ENCODE measurements around the gene ABCA7. TPM values are rescaled to one million over a fixed set of nuclear protein-coding genes. Genes with fewer than 3 reads are reported as not detected.

ABCA7 gene
- total RNA-seq, 1 experiment from 2014 or later, result 91.4 TPM

DNA sequence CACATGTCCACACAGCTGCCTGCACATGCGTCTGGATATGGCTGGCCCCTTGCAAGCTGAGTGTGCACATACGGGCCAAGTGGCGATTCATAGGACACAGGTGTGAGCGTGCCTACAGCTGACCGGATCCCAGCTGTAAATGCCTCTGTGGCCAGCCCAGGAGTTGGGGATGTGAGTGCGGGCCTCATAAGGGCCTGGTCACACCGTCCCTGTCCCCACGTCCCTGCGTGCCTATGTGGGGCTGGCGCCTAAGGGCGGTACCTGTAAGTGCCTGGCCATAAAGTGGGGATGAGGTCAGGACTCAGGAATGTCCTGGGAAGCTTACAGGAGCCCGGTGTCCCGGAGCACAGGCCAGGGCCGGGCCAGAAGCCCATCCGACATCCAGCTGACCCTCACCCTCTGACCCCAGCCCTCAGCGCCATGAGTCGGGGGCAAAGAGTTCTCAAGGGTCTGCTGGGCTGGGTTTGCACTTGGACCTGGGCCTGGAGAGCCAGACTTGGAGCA lies 25.8 kb downstream of the ABCA7 start:
- TSS peak; percentile 64 for BruUV-seq (replicated peaks)
- Histone ChIP-seq H3K36me3 (ENCODE audit: control insufficient read depth in 1 of 2, insufficient read depth in 2 of 2, low read length in 2 of 2) (0 out of 4 replicates have a peak, but pooled peaks cover 0 to 3% of the 10 kb centered on the region in 2 experiments), H3K27me3 (ENCODE audit: insufficient read depth, low read length) (no peaks in the 10 kb centered on the region), H3K27ac (ENCODE audit: low read depth, low read length) (peak overlapping the region; percentile 100), H3K4me2 (ENCODE audit: low read length) (peak overlapping the region; percentile 94), H3K4me3 (replicated peaks in 1 of 2; ENCODE audit: low read depth in 1 of 2, low read length in 2 of 2) (peak overlapping the region; percentile 64 to 78), H3K4me1 (ENCODE audit: control insufficient read depth in 1 of 2, insufficient read depth in 2 of 2, low read length in 2 of 2) (peaks cover 36 to 71% of the 10 kb centered on the region in 2 experiments), H3K9me2 (ENCODE audit: insufficient read depth) (no peaks in the 10 kb centered on the region), H3K79me2 (ENCODE audit: insufficient read depth, low read length) (peaks cover 26% of the 10 kb centered on the region; the same call in 1 of the 2 replicates), H4K20me1 (ENCODE audit: insufficient read depth) (no peaks in the 10 kb centered on the region), H2AFZ (ENCODE audit: low read depth, low read length, poor library complexity, severe bottlenecking) (no peak overlapping the region), H3K9me3 (ENCODE audit: control insufficient read depth in 1 of 2, insufficient read depth in 1 of 2, low read depth in 1 of 2, low read length in 2 of 2) (no peaks in the 10 kb centered on the region), H3K9ac (ENCODE audit: low read length) (peak overlapping the region; percentile 92)
- ChIA-PET RAD21 (ENCODE audit: low non-redundant PET in 1 of 2, low total read pairs in 2 of 2, uncharacterized antibody in 2 of 2, unreplicated experiment in 2 of 2) (interaction anchor here in 1 of 2 experiments (1.0 kb wide), 1 partner anchor 28 kb away, joined by 5 read pairs; no protein-coding TSS in a partner anchor), POLR2A (interaction anchor here (0.7 to 2.4 kb wide), 4 partner anchors 9 to 201 kb away, joined by 3 to 8 read pairs (median 4); partner anchors contain the start of gene CNN2), CTCF (interaction anchor here (1.1 to 2.5 kb wide), 7 partner anchors 11 to 175 kb away, joined by 3 to 20 read pairs (median 6); partner anchors contain the start of gene ATP5F1D)
- DNase-seq (ENCODE audit: low read depth, low spot score), result peak; percentile 68
- ATAC-seq, result peak; percentile 61
- TF ChIP-seq EGR1 (IDR thresholded peaks at IDR 0.05; ENCODE audit: low read depth) (no peak), POLR2AphosphoS5 (IDR thresholded peaks at IDR 0.05; ENCODE audit: low read depth, low read length) (peak; percentile 57; the same call in 1 of the 2 replicates), SP1 (IDR thresholded peaks at IDR 0.05; ENCODE audit: low read depth) (peak; percentile 26; the same call in 1 of the 2 replicates), ZFX (IDR thresholded peaks at IDR 0.05) (peak; percentile 15; the same call in 1 of the 2 replicates)
- TF ChIP-seq, protein P1, sequence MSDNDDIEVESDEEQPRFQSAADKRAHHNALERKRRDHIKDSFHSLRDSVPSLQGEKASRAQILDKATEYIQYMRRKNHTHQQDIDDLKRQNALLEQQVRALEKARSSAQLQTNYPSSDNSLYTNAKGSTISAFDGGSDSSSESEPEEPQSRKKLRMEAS (IDR thresholded peaks at IDR 0.05), result peak; percentile 45; the same call in 1 of the 2 replicates
- intact Hi-C loops (cut with micrococcal nuclease), result no loop called here

DNA sequence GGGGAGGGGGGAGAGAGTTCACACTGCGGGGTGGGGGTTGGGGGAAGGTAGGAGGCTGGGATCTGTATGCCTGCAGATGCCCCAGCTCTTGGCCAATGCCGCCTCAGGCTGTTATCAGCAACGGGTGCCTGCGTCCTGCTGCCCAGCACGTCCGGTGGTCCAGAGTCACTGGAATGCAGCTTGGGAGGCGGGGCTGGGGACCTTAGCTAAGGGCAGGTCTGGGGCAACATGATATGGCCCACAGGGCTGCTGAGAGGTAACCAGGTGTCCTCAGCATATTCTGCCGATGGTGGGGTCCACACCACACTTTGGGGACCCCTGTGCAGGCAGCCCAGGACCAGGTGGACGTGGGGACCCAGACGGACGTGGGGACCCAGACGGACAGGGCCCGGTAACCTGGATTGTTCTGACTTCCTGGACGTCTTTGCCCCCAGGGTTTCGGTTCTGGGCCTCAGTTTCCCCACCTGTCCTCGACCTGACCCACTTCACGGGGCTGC lies 26.4 kb downstream of the ABCA7 start:
- ChIA-PET POLR2A (interaction anchor here (1.4 to 2.4 kb wide), 4 partner anchors 9 to 200 kb away, joined by 3 to 8 read pairs (median 6); partner anchors contain the start of gene RNU6-2), RAD21 (ENCODE audit: low non-redundant PET in 1 of 2, low total read pairs in 2 of 2, uncharacterized antibody in 2 of 2, unreplicated experiment in 2 of 2) (interaction anchor here in 1 of 2 experiments (1.0 kb wide), 1 partner anchor 28 kb away, joined by 5 read pairs; no protein-coding TSS in a partner anchor), CTCF (interaction anchor here (0.6 to 2.5 kb wide), 5 partner anchors 10 to 181 kb away, joined by 3 to 20 read pairs (median 4); no protein-coding TSS in a partner anchor)
- no TSS peak for BruUV-seq (replicated peaks)
- ATAC-seq, result peak; percentile 10
- intact Hi-C loops (cut with micrococcal nuclease), result no loop called here
- Histone ChIP-seq H3K9ac (ENCODE audit: low read length) (peak overlapping the region; percentile 92), H3K4me2 (ENCODE audit: low read length) (peak overlapping the region; percentile 94), H3K4me3 (replicated peaks in 1 of 2; ENCODE audit: low read depth in 1 of 2, low read length in 2 of 2) (peak overlapping the region; percentile 64 to 78), H4K20me1 (ENCODE audit: insufficient read depth) (no peaks in the 10 kb centered on the region), H3K79me2 (ENCODE audit: insufficient read depth, low read length) (peaks cover 26% of the 10 kb centered on the region; the same call in 1 of the 2 replicates), H3K27ac (ENCODE audit: low read depth, low read length) (peak overlapping the region; percentile 100), H3K9me2 (ENCODE audit: insufficient read depth) (no peaks in the 10 kb centered on the region), H2AFZ (ENCODE audit: low read depth, low read length, poor library complexity, severe bottlenecking) (no peak overlapping the region), H3K36me3 (ENCODE audit: control insufficient read depth in 1 of 2, insufficient read depth in 2 of 2, low read length in 2 of 2) (0 out of 4 replicates have a peak, but pooled peaks cover 0 to 3% of the 10 kb centered on the region in 2 experiments), H3K4me1 (ENCODE audit: control insufficient read depth in 1 of 2, insufficient read depth in 2 of 2, low read length in 2 of 2) (peaks cover 36 to 71% of the 10 kb centered on the region in 2 experiments), H3K27me3 (ENCODE audit: insufficient read depth, low read length) (no peaks in the 10 kb centered on the region), H3K9me3 (ENCODE audit: control insufficient read depth in 1 of 2, insufficient read depth in 1 of 2, low read depth in 1 of 2, low read length in 2 of 2) (no peaks in the 10 kb centered on the region)
- no peak for DNase-seq (ENCODE audit: low read depth, low spot score)
- TF ChIP-seq POLR2A (IDR thresholded peaks at IDR 0.05; ENCODE audit: borderline replicate concordance, extremely low read depth, insufficient read depth, insufficient read length), result no peak
- TF ChIP-seq, protein P1 (IDR thresholded peaks at IDR 0.05), result no peak
- TF ChIP-seq, protein P2, sequence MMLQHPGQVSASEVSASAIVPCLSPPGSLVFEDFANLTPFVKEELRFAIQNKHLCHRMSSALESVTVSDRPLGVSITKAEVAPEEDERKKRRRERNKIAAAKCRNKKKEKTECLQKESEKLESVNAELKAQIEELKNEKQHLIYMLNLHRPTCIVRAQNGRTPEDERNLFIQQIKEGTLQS (IDR thresholded peaks at IDR 0.05), result no peak
- no peak for TF ChIP-seq JUND (IDR thresholded peaks at IDR 0.05)
- no peak for TF ChIP-seq EZH2phosphoT487 (IDR thresholded peaks at IDR 0.05; ENCODE audit: borderline replicate concordance)
- TF ChIP-seq, protein P3, sequence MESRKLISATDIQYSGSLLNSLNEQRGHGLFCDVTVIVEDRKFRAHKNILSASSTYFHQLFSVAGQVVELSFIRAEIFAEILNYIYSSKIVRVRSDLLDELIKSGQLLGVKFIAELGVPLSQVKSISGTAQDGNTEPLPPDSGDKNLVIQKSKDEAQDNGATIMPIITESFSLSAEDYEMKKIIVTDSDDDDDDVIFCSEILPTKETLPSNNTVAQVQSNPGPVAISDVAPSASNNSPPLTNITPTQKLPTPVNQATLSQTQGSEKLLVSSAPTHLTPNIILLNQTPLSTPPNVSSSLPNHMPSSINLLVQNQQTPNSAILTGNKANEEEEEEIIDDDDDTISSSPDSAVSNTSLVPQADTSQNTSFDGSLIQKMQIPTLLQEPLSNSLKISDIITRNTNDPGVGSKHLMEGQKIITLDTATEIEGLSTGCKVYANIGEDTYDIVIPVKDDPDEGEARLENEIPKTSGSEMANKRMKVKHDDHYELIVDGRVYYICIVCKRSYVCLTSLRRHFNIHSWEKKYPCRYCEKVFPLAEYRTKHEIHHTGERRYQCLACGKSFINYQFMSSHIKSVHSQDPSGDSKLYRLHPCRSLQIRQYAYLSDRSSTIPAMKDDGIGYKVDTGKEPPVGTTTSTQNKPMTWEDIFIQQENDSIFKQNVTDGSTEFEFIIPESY (IDR thresholded peaks at IDR 0.05; ENCODE audit: extremely low read depth, insufficient replicate concordance, low read length), result no peak
- TF ChIP-seq, protein P4, sequence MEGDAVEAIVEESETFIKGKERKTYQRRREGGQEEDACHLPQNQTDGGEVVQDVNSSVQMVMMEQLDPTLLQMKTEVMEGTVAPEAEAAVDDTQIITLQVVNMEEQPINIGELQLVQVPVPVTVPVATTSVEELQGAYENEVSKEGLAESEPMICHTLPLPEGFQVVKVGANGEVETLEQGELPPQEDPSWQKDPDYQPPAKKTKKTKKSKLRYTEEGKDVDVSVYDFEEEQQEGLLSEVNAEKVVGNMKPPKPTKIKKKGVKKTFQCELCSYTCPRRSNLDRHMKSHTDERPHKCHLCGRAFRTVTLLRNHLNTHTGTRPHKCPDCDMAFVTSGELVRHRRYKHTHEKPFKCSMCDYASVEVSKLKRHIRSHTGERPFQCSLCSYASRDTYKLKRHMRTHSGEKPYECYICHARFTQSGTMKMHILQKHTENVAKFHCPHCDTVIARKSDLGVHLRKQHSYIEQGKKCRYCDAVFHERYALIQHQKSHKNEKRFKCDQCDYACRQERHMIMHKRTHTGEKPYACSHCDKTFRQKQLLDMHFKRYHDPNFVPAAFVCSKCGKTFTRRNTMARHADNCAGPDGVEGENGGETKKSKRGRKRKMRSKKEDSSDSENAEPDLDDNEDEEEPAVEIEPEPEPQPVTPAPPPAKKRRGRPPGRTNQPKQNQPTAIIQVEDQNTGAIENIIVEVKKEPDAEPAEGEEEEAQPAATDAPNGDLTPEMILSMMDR (IDR thresholded peaks at IDR 0.05 in 2 of 3, conservative IDR thresholded peaks at IDR 0.05 in 1 of 3; ENCODE audit: borderline replicate concordance in 1 of 3, insufficient read depth in 1 of 3, low read depth in 2 of 3, low read length in 2 of 3), result no peak
- TF ChIP-seq POLR2AphosphoS5 (IDR thresholded peaks at IDR 0.05; ENCODE audit: low read depth, low read length), result no peak
- TF ChIP-seq CBX3 (IDR thresholded peaks at IDR 0.05; ENCODE audit: low read depth), result no peak
- TF ChIP-seq EZH2 (IDR thresholded peaks at IDR 0.05), result no peak
- TF ChIP-seq RAD21 (IDR thresholded peaks at IDR 0.05; ENCODE audit: low read depth), result no peak

Measured in HCT116 (cell line).